K562 (cell line): ENCODE data around the gene CRKL. TPM values are rescaled to one million over a fixed set of nuclear protein-coding genes. Genes with fewer than 3 reads are reported as not detected.

Experiments used
- ARHGAP35 ChIP-seq: fragments of 450-650 bp; IDR thresholded peaks from 2 replicates; pipeline ENCODE4 v1.6.1; 2018; ENCODE audit not compliant: partially characterized antibody
- ATF6 ChIP-seq: sonication (generic); formaldehyde crosslinking; IDR thresholded peaks from 2 replicates; pipeline ENCODE4 v1.4.0; 2020; ENCODE audit warnings: mild to moderate bottlenecking, missing genetic modification reagents
- BCLAF1 ChIP-seq, 2 experiments: fragments of 450-650 bp in 1 of 2; IDR thresholded peaks; 2 replicates each; pipeline ENCODE4 v1.6.1; 2011 to 2017; ENCODE audit warnings: low read depth in 2 of 2, antibody characterized with exemption in 1 of 2, borderline replicate concordance in 1 of 2, low read length in 1 of 2, mild to moderate bottlenecking in 1 of 2, mixed read lengths in 1 of 2; ENCODE audit not compliant: control insufficient read depth in 1 of 2
- C11orf30 ChIP-seq: fragments of 450-650 bp; IDR thresholded peaks from 2 replicates; pipeline ENCODE4 v1.6.1; 2016; ENCODE audit warnings: low read depth, mild to moderate bottlenecking
- CAMTA2 ChIP-seq: fragments of 250-450 bp; sonication (Bioruptor Pico); conservative IDR thresholded peaks from 2 replicates; pipeline ENCODE4 v1.5.1; 2022
- CC2D1A ChIP-seq: fragments of 450-650 bp; IDR thresholded peaks from 2 replicates; pipeline ENCODE4 v1.6.1; 2017; ENCODE audit warnings: mild to moderate bottlenecking
- CCAR2 ChIP-seq: fragments of 200-400 bp; formaldehyde crosslinking; IDR thresholded peaks from 2 replicates; pipeline ENCODE4 v1.6.1; 2017; ENCODE audit warnings: mild to moderate bottlenecking, low read depth, low read length
- FOXJ3 ChIP-seq: sonication (generic); formaldehyde crosslinking; IDR thresholded peaks from 2 replicates; pipeline ENCODE4 v1.4.0; 2020; ENCODE audit warnings: mild to moderate bottlenecking, missing genetic modification reagents
- FOXP4 ChIP-seq: sonication (generic); formaldehyde crosslinking; IDR thresholded peaks from 2 replicates; pipeline ENCODE4 v1.8.0; 2022; ENCODE audit warnings: mild to moderate bottlenecking, missing genetic modification reagents, borderline replicate concordance
- HES1 ChIP-seq: fragments of 450-650 bp; IDR thresholded peaks from 2 replicates; pipeline ENCODE4 v1.6.1; 2016; ENCODE audit warnings: low read depth, mild to moderate bottlenecking, moderate library complexity
- HNRNPH1 ChIP-seq: fragments of 200-400 bp; formaldehyde crosslinking; optimal IDR thresholded peaks from 2 replicates; pipeline ENCODE3; 2017; ENCODE audit warnings: low read depth, mild to moderate bottlenecking, low read length, moderate library complexity
- JUNB ChIP-seq: fragments of 450-650 bp; formaldehyde crosslinking; conservative IDR thresholded peaks from 2 replicates; pipeline ENCODE4 v1.4.0; 2020; ENCODE audit warnings: mild to moderate bottlenecking
- KAT2B ChIP-seq: IDR thresholded peaks from one replicate; pipeline ENCODE4 v1.6.1; 2012; ENCODE audit warnings: low read depth, mild to moderate bottlenecking, control low read depth, inconsistent platforms, low read length, moderate library complexity
- NONO ChIP-seq, 2 experiments: fragments of 200-400 bp in 1 of 2; fragments of 450-650 bp in 1 of 2; formaldehyde crosslinking in 1 of 2; IDR thresholded peaks; 2 replicates each; pipeline ENCODE4 v1.6.1; 2017; ENCODE audit warnings: low read depth in 2 of 2, mild to moderate bottlenecking in 2 of 2, moderate library complexity in 2 of 2, low read length in 1 of 2
- ZFP91 ChIP-seq: sonication (generic); formaldehyde crosslinking; IDR thresholded peaks from 2 replicates; pipeline ENCODE4 v1.8.0; 2022; ENCODE audit warnings: mild to moderate bottlenecking, missing genetic modification reagents
- ZNF445 ChIP-seq: fragments of 250-450 bp; sonication (Bioruptor Pico); IDR thresholded peaks from 2 replicates; pipeline ENCODE4 v1.4.0; 2020; ENCODE audit warnings: low read depth, mild to moderate bottlenecking, moderate library complexity
- ZNF830 ChIP-seq: fragments of 250-450 bp; sonication (Bioruptor Pico); IDR thresholded peaks from 2 replicates; pipeline ENCODE4 v1.5.0; 2021; ENCODE audit warnings: mild to moderate bottlenecking
- polyA plus RNA-seq, 8 experiments: library from polyadenylated mRNA; depleted of rRNA in 4 of 8; stranded (reverse) in 5 of 8; unstranded in 3 of 8; fragments of >200 nt; fragmentation: Nextera tagmentation in 2 of 8; fragmentation: Illumina TruSeq in 1 of 8; extraction: Ambion mirVana in 2 of 8; extraction: Trizol in 1 of 8; gene quantifications; 2 replicates each; pipeline versions ENCODE4 v1.2.1 to v1.2.3, GENCODE V29; 2011 to 2014; ENCODE audit warnings: inconsistent platforms in 1 of 8, missing spikeins in 1 of 8
- total RNA-seq, 7 experiments: library from RNA; depleted of rRNA in 6 of 7; stranded (reverse); fragments of >200 nt in 6 of 7; fragmentation: Illumina TruSeq in 2 of 7; extraction: Trizol in 2 of 7; gene quantifications; 2 replicates each; pipeline versions ENCODE4 v1.2.1 to v1.2.3, GENCODE V29; 2011 to 2021; ENCODE audit warnings: low replicate concordance in 1 of 7

The CRKL gene
- total and polyA plus RNA-seq, 9 of the 15 experiments (the other 6 are each of a cell fraction or from before 2014, with no cell fraction given), result 100 to 263 (median 124) TPM

- TF ChIP-seq C11orf30 (no peak), ZFP91 (CRISPR knock-in tag) (no peak), ARHGAP35 (no peak), BCLAF1 (IDR thresholded peaks at IDR 0.05; ENCODE audit: borderline replicate concordance in 1 of 2, control insufficient read depth in 1 of 2, low read depth in 2 of 2, low read length in 1 of 2) (no peak), ZNF830 (CRISPR knock-in tag) (no peak), FOXJ3 (CRISPR knock-in tag) (no peak), HNRNPH1 (no peak), CC2D1A (no peak), FOXP4 (CRISPR knock-in tag) (no peak), KAT2B (no peak), JUNB (CRISPR knock-in tag) (0 out of 2 replicates have a peak, but pooled peaks have one; percentile 1), NONO (IDR thresholded peaks at IDR 0.05; ENCODE audit: low read depth in 2 of 2, low read length in 1 of 2) (no peak), ZNF445 (CRISPR knock-in tag) (no peak), CAMTA2 (CRISPR knock-in tag) (no peak), CCAR2 (no peak), ATF6 (no peak), HES1 (no peak)
These were observed 81.5 kb downstream of the CRKL start (continued) for GRCh38 chr22:20998411-20999336.
